Middle frontal gyrus (tissue), 1 donor: Measurements from ENCODE around the gene TEX9.
A peak's percentile ranks its signal among the peaks of the same experiment; 100 is the strongest.
"Not testable (repeated sequence)": the region's sequence is repeated elsewhere in the genome, so short reads cannot be mapped to it uniquely, and the experiment has no call there.

Experiments
- DNase-seq: peaks from one replicate; pipeline ENCODE4 v3.0.0-alpha.2; 2015; ENCODE audit warnings: low spot score; ENCODE audit errors: extremely low spot score

The TEX9 gene

DNA sequence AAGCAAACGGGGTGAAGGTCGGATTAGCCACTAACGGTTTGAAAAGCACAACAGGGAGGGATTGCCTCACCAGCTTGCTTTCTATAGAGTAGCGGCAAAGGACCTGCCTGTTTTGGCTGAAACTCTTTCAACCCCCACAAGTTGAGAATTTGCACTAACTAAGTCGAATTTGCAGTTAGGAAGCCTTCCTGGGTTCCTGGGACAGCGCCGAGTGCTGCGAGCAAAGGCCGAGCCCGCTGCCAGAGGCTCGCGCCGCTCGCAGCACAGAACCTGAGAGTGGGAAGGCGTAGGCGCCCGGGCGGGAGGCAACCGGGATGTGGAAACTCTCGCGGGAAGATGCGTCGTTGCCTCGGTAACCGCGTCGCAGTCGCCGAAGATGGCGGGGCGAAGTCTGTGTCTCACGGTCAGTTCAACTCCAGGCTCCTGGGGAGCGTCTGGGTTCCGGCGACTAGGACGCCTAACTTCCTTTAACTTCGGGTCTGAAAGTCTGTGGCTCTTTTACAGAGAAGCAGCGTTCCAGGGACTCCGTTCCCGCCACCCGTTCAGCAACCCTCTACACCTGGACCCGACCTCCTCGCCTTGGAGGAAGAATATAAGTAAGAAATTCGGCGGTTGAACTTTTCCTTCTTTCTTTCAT, at the start of gene TEX9:
TSS of gene TEX9 (plus strand) at position 352 of the 637 bp plus-strand sequence. CDS start at position 377, 25 bp downstream.
- peak; percentile 49 for DNase-seq

DNA sequence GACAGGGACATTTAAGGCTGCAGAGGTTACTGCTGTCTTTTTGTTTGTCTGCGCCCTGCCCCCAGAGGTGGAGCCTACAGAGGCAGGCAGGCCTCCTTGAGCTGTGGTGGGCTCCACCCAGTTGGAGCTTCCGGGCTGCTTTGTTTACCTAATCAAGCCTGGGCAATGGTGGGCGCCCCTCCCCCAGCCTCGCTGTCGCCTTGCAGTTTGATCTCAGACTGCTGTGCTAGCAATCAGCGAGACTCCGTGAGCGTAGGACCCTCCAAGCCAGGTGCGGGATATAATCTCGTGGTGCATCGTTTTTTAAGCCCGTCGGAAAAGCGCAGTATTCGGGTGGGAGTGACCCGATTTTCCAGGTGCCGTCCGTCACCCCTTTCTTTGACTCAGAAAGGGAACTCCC, 48.7 kb upstream of the TEX9 start:
- not testable (repeated sequence) for DNase-seq

DNA sequence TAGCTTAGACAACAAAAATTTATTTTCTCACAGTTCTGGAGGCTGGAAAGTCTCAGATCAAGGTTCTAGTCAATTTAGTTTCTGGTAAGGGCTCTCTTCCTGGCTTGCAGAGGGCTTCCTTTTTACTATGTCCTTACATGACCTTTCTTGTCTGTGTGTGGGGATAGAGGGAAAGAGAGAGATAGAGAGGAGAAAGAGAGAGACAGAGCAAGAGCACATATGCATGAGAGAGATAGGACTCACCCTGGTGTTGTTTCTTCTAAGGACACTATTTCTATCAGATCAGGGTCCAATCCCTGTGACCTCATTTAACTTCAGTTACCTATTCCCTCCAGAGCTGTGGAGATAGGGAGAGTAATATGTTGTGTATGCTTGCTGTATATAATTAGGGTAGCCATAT, 44.9 kb upstream of the TEX9 start:
- DNase-seq = no peak

DNA sequence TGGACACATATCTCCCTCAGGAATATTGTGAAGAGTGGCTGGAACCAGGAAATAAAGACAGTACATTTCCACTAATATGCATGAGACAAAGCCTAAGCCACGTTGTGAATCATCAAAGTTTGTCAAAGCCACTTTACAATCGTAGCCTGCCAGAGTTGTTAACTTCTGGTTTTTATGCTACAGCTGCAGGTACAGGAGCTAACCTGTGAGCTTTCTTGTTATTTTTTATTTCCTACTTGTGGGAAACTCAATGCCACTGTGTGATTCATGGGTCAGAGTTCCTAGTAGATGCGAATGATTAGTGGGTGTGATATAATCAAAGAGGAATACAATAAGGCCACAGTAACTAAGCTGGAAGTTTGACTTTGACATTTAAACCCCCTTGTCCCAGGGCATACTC, 44.4 kb upstream of the TEX9 start:
- no peak for DNase-seq

DNA sequence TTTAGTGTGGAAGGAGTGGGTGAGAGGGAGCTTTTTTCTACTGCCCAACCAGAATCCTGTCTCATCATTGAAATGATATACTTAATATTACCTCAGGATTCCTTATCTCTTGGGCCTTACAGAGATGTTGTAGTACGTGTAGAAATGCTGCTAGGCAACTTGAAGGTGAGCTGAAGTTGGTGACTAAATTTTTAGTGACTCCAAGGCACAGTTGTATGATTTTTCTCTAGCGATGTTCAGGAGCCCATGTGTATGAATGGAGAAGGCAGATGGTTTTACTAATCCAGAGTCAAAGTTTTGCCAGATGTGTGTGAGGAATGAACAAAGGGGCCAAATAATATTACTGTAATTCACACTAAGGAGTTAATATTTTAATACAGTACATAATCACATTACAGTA, 42.8 kb upstream of the TEX9 start:
- DNase-seq = no peak

DNA sequence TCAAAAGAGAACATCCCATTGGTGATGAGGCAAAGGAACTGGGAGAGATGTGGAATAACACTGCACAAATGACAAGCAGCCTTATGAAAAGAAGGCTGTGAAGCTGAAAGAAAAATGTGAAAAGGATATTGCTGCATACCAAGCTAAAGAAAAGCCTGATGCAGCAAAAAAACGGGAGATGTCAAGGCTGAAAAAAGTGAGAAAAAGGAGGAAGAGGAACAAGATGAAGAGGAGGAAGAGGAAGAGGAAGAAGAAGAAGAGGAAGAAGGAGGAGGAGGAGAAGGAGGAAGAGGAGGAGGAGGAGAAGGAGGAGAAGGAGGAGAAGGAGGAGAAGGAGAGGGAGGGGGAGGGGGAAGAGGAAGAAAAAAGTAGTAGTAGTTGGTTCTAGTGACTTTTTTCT, 41.8 kb upstream of the TEX9 start:
- DNase-seq = no peak

DNA sequence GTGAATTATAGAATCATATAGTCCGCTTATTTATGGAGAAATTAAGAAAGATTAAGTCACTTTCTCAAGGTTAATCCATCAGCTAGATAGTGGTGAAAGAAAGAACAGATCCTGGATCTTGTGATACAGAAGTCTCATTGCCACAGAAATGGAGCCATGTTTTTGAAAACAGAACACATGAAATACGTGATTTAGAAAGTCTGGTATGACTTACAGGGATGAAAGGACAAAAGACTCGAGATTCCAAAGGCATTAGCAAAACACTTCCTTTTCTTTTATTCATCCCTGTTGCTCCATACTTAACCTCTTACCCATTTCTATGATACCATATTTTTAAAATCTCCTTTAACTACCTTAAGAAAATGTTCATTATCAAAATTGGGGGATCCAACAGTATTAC, 40.0 kb upstream of the TEX9 start:
- DNase-seq = no peak

DNA sequence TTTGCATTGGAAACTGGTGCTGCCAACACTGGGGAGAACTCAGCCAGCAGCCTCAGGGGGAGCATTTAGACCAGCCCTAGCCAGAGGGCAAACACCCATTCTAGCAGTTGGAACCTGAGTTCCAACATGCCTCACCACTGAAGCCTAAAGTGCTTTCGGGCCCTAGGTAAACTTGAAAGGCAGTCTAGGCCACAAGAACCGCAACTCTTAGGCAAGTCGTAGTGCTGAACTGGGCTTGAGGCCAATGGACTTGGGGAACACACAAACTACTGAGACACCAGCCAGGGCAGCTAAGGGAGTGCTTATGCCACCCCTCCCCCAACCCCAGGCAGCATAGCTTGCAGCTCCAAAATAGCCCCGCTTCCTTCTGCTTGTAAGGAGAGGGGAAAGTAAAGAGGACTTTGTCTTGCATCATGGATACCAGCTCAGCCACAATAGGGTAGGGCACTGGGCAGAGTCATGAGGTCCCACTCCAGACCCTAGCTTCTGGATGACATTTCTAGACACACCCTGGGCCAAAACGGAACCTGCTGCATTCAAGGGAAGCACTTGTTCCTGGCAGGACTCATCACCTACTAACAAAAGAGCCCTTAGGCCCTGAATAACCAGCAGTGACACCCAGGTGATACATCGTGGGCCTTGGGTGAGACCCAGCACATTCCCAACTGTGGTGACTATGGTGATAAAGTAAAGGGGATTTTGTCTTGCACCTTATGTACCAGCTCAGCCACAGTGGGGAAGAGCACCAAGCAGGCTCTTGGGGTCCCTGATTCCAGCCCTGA, 37.3 kb upstream of the TEX9 start:
- no peak for DNase-seq

DNA sequence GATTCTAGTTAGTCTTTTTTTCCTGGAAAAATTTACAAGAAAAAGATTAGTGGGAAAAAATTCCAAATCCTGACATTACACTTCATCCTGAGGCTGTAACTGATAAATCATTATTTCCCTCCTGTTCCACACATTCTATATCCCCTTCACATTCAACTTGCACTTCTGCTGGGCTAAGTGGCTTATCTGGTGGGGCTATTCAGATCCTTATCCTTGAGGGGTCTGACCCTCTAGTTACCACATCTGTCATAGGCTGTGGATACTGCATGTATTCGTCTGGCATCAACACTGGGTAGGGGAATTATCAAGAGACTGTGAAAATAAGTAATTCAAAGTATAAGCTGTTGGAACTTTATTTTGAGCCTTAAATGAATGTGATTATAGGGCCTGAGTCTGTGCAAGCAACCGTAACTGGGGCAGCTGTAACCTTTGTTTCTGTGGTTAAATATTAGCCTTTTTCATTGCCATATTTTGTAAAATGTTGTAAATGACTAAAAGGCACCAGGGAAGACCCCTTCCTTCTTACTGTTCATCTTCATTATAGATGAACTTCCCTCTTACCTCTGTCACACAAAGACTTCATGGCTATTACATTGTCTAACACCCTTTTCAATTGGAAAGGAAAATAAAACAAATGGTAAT, 28.0 kb upstream of the TEX9 start:
- no peak for DNase-seq

DNA sequence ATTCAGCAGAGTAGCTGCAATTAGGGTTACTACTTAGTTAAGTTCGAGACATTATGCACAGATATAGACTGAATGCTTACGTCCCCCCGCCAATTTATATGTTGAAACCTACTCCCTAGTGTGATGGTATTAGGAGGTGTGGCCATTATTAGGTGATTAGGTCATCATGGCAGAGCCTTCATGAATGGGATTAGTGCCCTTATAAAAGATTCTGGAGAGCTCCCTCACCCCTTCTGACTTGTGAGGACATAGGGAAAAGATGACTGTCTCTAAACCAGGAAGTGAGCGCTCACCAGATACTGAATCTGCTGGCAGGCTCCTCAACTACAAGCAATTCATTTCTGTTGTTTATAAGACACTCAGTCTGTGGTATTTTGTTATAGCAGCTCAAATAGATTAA, 25.6 kb upstream of the TEX9 start:
- DNase-seq = no peak

DNA sequence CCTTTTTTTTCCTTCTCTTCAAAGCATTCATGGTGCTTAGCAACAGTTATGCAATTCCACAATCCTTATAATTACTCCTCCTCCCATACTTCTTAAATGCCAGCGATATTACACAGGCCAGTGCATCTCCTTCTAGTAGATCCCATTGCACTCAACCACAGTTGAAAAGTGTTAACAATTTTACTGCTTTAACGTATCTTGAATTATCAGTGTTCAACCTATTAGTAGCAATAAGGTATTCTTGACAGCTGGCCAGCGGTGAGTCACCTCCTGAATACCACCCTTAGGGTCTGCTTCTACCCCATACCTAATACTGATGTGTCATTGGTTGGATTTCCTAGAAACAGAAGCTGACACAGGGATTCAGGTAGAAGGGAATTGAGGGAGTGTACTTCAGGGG, 24.0 kb upstream of the TEX9 start:
- no peak for DNase-seq

DNA sequence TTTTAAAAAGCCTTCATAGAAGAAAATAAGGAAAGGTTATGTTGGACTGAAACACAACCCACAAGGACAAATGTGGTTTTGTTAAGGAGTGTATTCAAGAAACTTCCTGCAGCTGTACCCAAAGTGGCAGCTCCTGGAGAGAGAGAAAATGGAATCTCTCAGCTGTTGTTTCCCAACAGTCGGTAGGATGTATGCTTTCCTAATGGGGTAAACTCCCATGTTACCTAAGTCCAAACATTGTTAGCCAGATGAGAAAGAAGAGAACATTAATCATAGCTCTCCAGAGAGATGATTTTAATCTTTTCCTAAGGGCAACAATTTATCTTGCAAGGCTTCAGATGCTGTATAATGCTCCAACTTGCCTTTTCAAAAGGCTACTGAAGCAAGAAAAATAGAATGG, 22.6 kb upstream of the TEX9 start:
- DNase-seq = no peak

DNA sequence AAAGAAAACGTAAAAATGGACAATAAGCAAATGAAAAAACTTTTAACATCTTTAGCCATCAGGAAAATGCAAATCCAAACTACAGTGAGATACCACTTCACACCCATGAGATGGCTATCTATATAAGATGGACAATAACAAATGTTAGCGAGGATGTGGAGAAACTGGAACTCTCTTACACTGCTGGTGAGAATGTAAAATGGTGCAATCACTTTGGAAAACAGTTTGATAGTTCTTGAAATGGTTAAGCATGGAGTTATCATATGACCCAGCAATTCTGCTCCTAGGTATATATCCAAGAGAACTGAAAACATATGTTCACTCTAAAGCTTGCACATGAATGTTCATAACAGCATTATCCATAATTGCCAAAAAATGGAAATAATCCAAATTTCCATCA, 21.3 kb upstream of the TEX9 start:
- DNase-seq = no peak

DNA sequence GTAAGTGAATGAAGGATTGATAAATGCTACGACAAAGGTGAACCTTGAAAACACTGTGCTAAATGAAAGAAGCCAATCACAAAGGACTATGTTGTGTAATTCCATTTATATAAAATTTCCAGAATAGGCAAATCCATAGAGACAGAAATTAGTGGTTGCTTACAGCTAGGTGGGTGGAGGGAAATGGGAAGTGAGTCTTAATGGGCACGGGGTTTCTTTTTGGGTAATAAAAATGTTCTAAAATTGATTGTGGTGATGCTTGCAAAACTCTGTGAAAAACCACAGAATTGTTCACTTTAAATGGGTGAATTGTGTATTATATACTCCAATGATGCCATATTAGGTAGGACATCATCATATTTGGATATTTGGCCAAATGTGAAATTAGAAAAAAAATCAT, 20.9 kb upstream of the TEX9 start:
- no peak for DNase-seq

DNA sequence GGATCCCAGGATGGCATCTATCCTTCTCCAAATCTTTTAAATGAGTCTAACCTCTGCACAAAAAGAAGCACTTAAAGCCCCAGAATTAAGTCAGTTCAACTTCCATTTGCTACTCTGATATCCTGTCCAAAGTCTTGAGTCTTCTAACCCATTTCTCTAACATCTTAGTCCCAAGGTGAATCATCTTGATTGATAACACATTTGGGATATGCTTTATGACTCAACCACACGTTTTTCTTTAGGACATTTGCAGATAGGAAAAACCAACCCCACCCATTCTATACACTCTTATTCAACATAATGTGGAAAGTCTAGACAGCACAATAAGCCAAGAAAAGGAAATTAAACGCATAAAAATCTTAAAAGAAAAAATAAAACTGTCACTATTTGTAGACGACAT, 18.8 kb upstream of the TEX9 start:
- no peak for DNase-seq

DNA sequence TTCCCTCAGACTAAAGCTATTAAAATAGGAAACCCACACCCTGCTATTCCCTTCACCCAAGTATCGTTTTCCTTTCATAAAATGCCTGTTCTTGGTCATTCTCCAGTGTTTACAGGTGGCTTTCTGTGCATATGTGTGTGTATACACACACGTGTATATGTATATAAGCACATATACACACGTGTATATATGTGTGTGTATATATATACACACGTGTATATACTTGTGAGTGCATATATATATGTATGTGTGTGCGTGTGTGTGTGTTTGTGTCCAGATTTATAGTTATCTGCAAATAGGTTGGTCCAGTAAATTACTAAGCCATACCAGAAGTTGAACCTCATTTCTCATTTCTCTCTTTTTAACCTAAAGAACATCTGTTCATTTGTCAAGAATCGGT, 15.7 kb upstream of the TEX9 start:
- DNase-seq = no peak

DNA sequence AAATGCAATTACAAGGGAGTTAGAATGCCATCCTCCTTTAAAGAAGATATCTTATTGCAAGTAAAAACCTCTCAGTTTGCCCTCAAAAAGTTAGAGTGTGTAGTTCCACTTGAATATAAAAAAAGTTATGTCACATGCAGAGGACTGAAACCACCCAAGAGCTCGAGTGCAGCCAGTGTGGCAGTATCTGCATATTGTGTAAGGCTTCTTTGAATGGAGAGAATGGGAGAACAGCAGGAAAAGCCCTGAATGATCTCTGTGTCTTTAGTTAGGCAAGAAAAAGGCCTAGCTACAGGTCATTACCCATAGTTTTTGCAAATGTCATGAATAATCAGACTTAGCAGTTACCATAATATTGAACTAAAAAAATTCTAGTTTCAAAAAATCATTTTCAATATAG, 13.9 kb upstream of the TEX9 start:
- no peak for DNase-seq

DNA sequence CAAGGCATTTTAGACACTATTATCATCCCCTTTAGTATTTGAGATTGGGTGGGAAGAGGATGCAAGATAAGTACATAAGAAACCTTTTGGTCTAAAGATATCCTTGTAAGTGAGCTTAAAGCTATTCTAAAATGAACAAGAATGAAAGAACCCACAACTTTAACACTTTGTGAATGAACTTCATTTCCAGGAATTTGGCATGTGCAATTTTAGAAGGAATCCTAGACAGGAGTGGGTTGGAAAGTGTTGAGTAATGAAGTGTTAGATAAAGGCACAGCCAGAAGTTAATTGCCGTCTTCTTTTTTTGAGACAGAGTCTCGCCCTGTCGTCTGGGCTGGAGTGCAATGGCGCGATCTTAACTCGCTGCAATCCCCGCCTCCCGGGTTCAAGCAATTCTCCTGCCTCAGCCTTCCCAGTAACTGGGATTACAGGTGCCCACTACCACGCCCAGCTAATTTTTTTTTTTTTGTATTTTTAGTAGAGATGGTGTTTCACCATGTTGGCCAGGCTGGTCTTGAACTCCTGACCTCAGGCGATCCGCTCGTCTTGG, 13.2 kb upstream of the TEX9 start:
- DNase-seq = no peak

DNA sequence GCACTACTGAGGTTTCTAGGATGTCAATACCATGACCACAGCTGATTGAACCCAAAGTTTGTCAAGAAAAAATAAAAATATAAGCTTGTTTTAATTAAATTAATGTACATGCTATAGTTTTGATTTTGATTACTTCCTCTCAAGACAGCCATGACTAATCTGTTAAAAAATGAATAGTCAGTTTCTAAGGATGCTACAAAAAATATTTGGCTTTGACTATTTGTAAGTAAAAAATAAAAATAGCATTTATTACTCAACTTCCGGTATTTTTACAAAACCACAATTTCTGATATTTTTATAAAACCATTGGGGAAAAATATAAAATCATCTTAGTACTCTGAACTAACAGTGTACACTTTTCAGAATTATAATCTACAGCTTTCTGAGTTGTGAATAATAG, 12.1 kb upstream of the TEX9 start:
- DNase-seq = no peak

DNA sequence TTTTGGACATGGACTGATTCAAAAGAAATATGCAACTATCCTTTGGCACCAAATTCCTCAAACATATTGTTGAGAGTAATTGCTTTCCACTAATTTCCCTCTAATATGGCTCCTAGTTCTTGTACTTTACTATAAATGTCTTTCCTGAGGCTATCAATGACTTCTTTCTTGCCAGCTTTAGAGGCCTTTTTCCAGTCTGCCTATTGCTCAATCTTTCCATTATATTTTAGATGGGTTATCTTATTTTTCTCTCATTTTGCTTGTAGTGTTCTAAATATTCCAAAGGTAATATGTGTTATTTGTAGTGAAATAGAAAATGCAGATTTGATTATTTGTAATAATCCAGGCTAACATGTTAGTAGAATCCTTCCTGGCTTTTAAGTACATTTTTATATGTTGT, 11.5 kb upstream of the TEX9 start:
- no peak for DNase-seq

DNA sequence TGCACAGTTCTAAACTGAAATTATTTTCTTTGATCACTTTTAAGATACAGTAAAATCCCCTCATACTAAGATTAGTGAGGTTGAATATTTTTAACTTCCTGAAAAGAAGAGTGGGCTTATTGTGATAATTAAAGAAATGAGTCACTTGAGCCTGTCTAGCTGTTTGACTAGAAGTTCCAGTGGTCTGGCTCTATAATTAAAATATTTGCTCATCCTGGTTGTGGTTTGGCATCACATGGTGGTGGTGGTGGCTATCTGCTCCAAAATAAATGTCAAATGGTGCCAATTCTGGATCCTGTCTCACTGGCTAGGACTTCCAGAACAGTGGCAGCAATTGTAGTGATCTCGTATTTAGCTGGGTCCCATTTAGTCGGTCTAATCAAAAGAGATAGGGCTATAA, 8.6 kb upstream of the TEX9 start:
- no peak for DNase-seq

DNA sequence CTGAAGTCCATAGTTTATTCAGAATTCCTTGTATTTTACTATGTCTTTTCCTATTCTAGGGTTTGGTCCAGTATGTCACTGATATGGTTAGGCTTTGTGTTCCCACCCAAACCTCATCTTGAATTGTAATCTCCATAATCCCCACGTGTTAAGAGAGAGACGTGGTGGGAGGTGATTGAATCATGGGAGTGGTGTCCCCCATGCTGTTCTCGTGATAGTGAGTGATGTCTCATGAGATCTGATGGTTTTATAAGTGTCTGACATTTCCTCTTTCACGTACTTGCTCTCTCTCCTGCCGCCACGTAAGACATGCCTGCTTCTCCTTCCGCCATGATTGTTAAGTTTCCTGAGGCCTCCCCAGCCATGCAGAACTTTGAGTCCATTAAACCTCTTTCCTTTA, 6.6 kb upstream of the TEX9 start:
- no peak for DNase-seq

DNA sequence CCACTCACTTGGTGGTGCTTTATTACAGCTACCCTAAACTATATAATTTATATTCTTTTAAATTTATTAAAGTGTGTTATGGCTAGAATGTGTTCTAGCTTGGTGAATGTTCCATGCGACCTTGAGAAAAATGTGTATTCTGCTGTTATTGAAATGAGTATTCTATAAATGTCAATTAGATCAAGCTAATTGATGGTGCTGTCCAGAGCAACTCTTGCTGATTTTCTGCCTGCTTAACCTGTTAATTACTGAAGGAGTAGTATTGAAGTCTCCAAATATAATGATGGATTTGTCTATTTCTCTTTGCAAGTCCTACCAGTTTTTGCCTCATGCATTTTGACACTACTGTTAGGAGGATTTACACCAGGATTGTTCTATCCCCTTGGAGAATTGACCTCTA, 3.2 kb upstream of the TEX9 start:
- DNase-seq = no peak
